GM19043 (cell line): Measurements from ENCODE around the gene CBL.
A peak's percentile ranks its signal among the peaks of the same experiment; 100 is the strongest.

Experiments
- ATAC-seq: cut with Tn5 transposase; IDR thresholded peaks from one replicate; pipeline ENCODE4 v1.9.1; 2021; ENCODE audit warnings: low read depth; ENCODE audit not compliant: unreplicated experiment

The CBL gene

GRCh38 chr11:119320776-119321524 lies 114.8 kb downstream of the CBL start:
- ATAC-seq: peak; percentile 51

GRCh38 chr11:119322360-119322739 lies 116.2 kb downstream of the CBL start:
- no peak for ATAC-seq

- no peak for ATAC-seq
Observed at GRCh38 chr11:119322921-119323531, 116.9 kb downstream of the CBL start.

GRCh38 chr11:119323532-119324033 lies 117.4 kb downstream of the CBL start:
- no peak for ATAC-seq

GRCh38 chr11:119324189-119324588 lies 118.0 kb downstream of the CBL start:
- no peak for ATAC-seq

GRCh38 chr11:119329320-119329719 lies 123.2 kb downstream of the CBL start:
- no peak for ATAC-seq

GRCh38 chr11:119330237-119330636 lies 124.1 kb downstream of the CBL start:
- no peak for ATAC-seq

GRCh38 chr11:119332111-119332765 lies 126.1 kb downstream of the CBL start:
- ATAC-seq: no peak

- peak; percentile 91 for ATAC-seq
Observed at GRCh38 chr11:119334174-119334930, 128.2 kb downstream of the CBL start, which contains the start of gene RNF26. Gene RNF26 (plus strand): TSS chr11:119334527. CDS start chr11:119335123, 596 bp downstream.

- no peak for ATAC-seq
Observed at GRCh38 chr11:119335091-119335654, 129.0 kb downstream of the CBL start.

- ATAC-seq: no peak
Observed at GRCh38 chr11:119335655-119336543, 129.8 kb downstream of the CBL start.

- no peak for ATAC-seq
Observed at GRCh38 chr11:119336744-119337469, 130.8 kb downstream of the CBL start.

GRCh38 chr11:119337581-119338317 lies 131.6 kb downstream of the CBL start:
- ATAC-seq: no peak

GRCh38 chr11:119338318-119338890 lies 132.3 kb downstream of the CBL start:
- no peak for ATAC-seq

- ATAC-seq: no peak
Observed at GRCh38 chr11:119338965-119339588, 132.9 kb downstream of the CBL start.

GRCh38 chr11:119339589-119340334 lies 133.6 kb downstream of the CBL start:
- no peak for ATAC-seq
